Subcutaneous adipose tissue (tissue), 4 donors: Measurements from ENCODE around the gene ZNF570. TPM values are rescaled to one million over a fixed set of nuclear protein-coding genes. Genes with fewer than 3 reads are reported as not detected.

Experiments
- total RNA-seq, 4 donors: library from RNA; depleted of rRNA; stranded (reverse); fragments of >200 nt; gene quantifications; one replicate each; pipeline ENCODE4 v1.1.0, GENCODE V29; 2016
- TF ChIP-seq, protein P1 (sequence below): fragments of 450-650 bp; IDR thresholded peaks from one replicate; pipeline ENCODE4 v1.5.1; 2016; ENCODE audit warnings: low read depth, mild to moderate bottlenecking, control low read depth, antibody characterized with exemption, moderate library complexity

Gene ZNF570
- total RNA-seq = 10 to 100 TPM in 1 of 4 donors, 1 to 10 TPM in 3; 6.4 to 13.2 (median 7.7) TPM

DNA sequence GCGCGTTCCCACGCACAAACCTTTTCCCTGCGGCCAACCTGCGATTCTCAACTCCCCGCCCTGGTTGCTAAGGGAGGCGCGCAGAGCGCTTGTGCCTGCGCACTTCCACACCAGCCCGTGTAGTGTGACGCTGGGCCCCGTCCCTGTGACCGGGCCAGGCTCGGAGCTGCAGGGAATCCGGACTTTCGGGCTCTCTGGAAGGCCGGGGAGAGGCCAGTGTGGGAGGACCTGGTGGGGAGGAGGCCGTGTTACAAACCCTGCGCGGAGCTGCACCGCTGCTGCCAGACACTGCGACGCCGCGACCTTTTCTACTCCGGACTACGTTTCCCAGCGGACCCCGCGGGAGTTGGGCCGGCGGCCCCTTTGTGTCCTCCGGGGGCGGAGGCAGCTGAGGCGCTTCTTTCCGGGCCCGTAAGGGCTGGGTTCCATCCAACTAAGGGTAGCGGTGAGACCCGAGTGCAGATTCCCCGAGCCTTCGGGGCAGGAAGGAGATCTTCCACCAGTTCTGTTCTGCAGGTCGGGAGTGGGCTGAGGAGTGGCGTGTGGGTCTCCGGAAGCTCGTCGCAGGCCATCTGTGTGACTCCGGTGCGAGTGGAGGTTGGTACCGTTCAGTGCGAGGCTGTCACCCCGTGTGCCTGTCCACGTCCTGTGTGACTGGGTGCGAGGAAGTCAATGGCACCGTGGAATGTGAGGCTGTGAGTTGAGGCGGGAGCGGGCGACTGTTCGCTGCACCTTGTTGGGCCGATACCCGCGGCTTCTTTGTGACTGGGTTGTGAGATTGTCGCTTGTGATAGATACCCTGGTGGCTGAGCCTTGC lies at the start of gene ZNF570:
Gene ZNF570, plus strand, starts transcription at position 396 of the 817 bp plus-strand sequence. CDS start 999 bp downstream, outside the sequence.
- TF ChIP-seq, protein P1, sequence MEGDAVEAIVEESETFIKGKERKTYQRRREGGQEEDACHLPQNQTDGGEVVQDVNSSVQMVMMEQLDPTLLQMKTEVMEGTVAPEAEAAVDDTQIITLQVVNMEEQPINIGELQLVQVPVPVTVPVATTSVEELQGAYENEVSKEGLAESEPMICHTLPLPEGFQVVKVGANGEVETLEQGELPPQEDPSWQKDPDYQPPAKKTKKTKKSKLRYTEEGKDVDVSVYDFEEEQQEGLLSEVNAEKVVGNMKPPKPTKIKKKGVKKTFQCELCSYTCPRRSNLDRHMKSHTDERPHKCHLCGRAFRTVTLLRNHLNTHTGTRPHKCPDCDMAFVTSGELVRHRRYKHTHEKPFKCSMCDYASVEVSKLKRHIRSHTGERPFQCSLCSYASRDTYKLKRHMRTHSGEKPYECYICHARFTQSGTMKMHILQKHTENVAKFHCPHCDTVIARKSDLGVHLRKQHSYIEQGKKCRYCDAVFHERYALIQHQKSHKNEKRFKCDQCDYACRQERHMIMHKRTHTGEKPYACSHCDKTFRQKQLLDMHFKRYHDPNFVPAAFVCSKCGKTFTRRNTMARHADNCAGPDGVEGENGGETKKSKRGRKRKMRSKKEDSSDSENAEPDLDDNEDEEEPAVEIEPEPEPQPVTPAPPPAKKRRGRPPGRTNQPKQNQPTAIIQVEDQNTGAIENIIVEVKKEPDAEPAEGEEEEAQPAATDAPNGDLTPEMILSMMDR = no peak

DNA sequence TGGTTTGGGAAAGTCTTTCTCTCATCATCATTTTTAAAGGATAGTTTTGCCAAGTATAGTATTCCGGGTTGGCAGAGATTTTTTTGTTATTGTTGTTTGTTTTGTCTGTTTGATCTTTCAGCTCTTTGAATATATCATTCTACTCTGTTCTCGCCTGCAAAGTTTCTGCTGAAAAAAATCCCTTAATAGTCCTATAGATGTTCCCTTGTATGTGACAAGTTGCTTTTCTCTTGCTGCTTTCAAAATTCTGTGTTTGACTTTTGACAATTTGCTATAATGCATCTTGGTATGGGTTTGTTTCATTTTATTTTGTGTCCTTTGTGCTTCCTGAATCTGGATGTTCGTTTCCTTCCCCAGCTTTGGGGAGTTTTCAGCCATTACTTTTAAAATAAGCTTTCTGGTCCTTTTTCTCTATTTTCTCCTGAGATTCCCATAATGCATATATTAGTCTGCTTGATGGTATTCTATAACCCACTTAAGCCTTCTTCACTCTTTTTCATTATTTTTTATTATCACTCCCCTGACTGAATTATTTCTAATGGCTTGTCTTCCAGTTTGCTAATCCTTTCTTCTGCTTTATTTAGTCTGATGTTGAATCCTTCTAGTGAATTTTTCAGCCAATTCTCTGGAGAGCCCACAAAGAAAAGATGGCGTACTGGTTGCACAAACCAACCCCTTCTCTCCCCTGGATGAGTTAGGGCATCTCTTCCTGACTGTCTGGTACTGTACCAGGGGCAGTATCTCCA lies 16.5 kb upstream of the ZNF570 start:
- TF ChIP-seq, protein P1 = no peak

DNA sequence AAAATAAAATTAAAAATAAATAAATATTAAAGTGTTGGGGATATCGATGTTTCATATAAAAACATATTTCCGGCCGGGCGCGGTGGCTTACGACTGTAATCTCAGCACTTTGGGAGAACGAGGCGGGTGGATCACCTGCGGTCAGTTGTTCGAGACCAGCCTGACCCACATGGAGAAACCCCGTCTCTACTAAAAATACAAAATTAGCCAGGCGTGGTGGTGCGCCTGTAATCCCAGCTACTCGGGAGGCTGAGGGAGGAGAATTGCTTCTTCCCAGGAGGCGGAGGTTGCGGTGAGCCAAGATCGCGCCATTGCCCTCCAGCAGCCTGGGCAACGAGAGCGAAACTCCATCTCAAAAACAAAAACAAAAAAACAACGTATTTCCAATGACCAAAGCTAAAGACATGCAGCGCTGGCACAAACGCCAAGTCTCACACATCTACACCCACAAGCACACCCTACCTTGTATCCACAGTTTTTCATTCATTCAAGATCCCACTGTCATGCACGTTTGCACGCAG lies 2.8 kb upstream of the ZNF570 start:
- TF ChIP-seq, protein P1 = no peak

DNA sequence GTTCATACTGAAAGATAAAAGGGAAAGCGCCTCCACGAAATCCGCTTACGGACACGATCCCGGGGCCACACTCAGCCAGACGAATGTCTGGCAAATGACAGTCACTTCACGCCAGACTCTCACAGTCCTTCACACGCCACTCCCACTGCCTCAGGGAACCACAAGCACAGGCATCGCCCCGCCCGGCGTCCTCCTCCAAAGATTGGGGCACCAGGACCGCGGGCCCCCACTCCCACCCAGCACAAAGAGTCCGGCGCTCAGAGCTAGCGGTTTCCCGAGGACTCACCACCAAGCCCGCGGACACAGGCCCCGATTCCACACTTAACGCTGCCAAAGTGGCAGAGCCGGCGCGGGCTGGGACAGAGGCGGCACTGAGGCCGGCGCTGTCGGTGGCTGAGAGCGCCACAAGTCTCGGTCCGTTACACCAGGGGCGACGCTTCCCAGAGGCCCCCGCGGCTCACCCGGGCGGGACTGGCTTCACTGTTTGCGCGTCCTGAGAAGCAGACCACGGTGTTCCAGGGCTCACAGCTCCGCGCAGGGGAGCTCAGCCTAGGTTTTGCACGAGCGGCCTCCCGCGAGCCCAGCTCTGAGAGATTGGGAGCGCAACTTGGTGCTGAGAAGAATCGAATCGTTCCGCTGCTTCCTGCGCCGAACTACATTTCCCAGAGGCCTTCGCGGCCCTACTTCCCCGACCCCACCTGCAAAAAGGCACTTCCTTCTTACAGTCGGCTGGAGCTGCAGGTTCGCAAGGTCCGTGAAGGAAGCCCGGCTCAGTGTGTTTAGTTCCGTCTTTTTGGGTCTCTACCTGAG lies 2.2 kb upstream of the ZNF570 start, which contains the start of gene ZNF569:
Gene ZNF569, minus strand, starts transcription at position 647 of the 810 bp plus-strand sequence. CDS start 22,523 bp downstream, outside the sequence.
- TF ChIP-seq, protein P1 = no peak

DNA sequence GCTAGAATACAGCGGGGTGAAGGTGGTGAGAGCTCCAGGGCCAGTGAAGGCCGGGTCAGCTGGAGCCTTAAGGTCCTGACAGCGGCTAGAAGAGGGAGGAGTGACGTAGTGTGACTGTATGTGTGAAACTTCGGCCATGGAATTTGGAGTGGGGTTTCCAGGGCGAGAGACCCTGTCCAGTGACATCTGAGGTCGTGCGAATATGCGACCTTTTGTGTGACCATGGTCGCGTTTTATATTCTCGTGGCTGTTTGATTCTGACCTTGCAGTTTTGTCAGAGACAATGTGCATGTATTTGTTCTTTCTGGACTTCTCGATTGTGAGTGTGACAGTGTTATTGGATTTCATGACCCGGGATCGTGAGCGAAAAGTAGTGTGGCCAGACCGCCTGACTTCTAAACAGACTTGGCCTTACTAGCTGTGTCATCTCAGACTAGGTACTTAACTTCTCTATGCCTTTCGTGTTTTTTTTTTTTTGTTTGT lies 1.5 kb upstream of the ZNF570 start:
- TF ChIP-seq, protein P1 = no peak

DNA sequence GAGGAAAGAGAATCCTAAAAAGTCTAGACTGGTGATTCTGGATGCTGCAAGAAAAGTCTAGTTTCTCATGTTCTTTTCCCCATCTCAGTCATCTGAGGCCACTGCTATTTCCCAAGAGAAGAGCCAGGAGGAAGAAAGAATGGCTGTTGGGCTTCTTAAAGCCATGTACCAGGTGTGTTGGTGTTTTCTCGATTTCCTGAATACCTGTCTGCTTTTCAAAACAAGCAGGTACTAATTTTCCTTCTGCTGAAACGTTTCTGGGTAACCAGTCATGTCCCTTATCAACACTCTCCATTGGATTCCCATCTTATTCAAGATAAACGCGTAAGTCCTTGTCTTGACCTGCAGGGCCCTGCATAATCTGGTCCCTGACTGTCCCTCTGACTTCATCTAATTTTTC lies 1.1 kb downstream of the ZNF570 start:
- TF ChIP-seq, protein P1 = no peak
